H1 (cell line): ENCODE measurements around the gene PPP3R2. TPM values are rescaled to one million over a fixed set of nuclear protein-coding genes. Genes with fewer than 3 reads are reported as not detected.

ENCODE experiments used
- CTCF ChIA-PET: fragments of 300-600 bp; sonication (Branson Sonifier 250); formaldehyde crosslinking; loops from one replicate; lab custom pipeline; 2021; ENCODE audit not compliant: partially characterized antibody; lab: Charles Lee
- POLR2A ChIA-PET: fragments of 300-600 bp; sonication (Branson Sonifier 250); formaldehyde crosslinking; loops from one replicate; lab custom pipeline; 2021; ENCODE audit warnings: inconsistent platforms; ENCODE audit not compliant: partially characterized antibody; lab: Charles Lee
- DNase-seq, 2 experiments: peaks; one replicate each; pipeline versions ENCODE4 v3.0.0 to v3.0.0-alpha.2; 2010 to 2022; ENCODE audit warnings: low spot score in 2 of 2, low read depth in 1 of 2, mixed read lengths in 1 of 2
- FAIRE-seq: peaks from 2 replicates; lab custom pipeline; 2011; peaks lifted over from hg19 to GRCh38; lab: Jason Lieb, UNC
- H2AFZ ChIP-seq: 2 replicates; pipeline ENCODE4 v1.8.1; 2012; ENCODE audit warnings: low read length, inconsistent platforms
- H2AK5ac ChIP-seq: 2 replicates; pipeline ENCODE4 v1.6.1; 2013; ENCODE audit warnings: low read depth, low read length
- H2BK120ac ChIP-seq: replicated peaks from 2 replicates; pipeline ENCODE3; 2013; ENCODE audit warnings: low read depth, low read length, inconsistent platforms
- H2BK12ac ChIP-seq: 2 replicates; pipeline ENCODE4 v1.6.1; 2013; ENCODE audit warnings: low read depth, low read length
- H2BK15ac ChIP-seq: 2 replicates; pipeline ENCODE4 v1.6.1; 2013; ENCODE audit warnings: low read length
- H2BK20ac ChIP-seq: 2 replicates; pipeline ENCODE4 v1.6.1; 2013; ENCODE audit warnings: low read length
- H2BK5ac ChIP-seq: 2 replicates; pipeline ENCODE4 v1.6.1; 2013; ENCODE audit warnings: low read depth, low read length
- H3K14ac ChIP-seq: 2 replicates; pipeline ENCODE4 v1.6.1; 2013; ENCODE audit warnings: inconsistent platforms; ENCODE audit not compliant: insufficient read length
- H3K18ac ChIP-seq: 2 replicates; pipeline ENCODE4 v1.6.1; 2013; ENCODE audit warnings: low read length; ENCODE audit errors: extremely low read depth
- H3K23ac ChIP-seq: 2 replicates; pipeline ENCODE4 v1.6.1; 2013; ENCODE audit warnings: inconsistent platforms; ENCODE audit not compliant: insufficient read length
- H3K23me2 ChIP-seq: 2 replicates; pipeline ENCODE4 v1.6.1; 2013; ENCODE audit warnings: low read depth, low read length
- H3K27ac ChIP-seq: 2 replicates; pipeline ENCODE4 v1.6.1; 2011; ENCODE audit warnings: low read depth, low read length, inconsistent platforms
- H3K27me3 ChIP-seq, 4 experiments: replicated peaks in 1 of 4; 1 replicate in 1 of 4; 2 replicates in 3 of 4; pipeline versions ENCODE4 v1.6.1 to v1.8.1; 2011 to 2013; ENCODE audit warnings: low read length in 3 of 4, mild to moderate bottlenecking in 3 of 4, inconsistent platforms in 2 of 4, mixed read lengths in 2 of 4, moderate library complexity in 1 of 4; ENCODE audit not compliant: control insufficient read depth in 3 of 4, insufficient read depth in 3 of 4; ENCODE audit errors: extremely low read depth in 1 of 4
- H3K36me3 ChIP-seq, 4 experiments: 2 replicates each; pipeline versions ENCODE4 v1.6.1 to v1.8.1; 2011 to 2013; ENCODE audit warnings: mild to moderate bottlenecking in 4 of 4, low read length in 3 of 4, moderate library complexity in 2 of 4, control low read depth in 1 of 4, inconsistent platforms in 1 of 4; ENCODE audit not compliant: insufficient read depth in 4 of 4, control insufficient read depth in 2 of 4
- H3K4ac ChIP-seq: replicated peaks from 2 replicates; pipeline ENCODE3; 2013; ENCODE audit warnings: low read length, low read depth, mixed read lengths, inconsistent platforms; ENCODE audit not compliant: insufficient read length
- H3K4me1 ChIP-seq, 4 experiments: replicated peaks in 1 of 4; 1 replicate in 1 of 4; 2 replicates in 3 of 4; pipeline versions ENCODE4 v1.6.1 to v1.8.1; 2011 to 2013; ENCODE audit warnings: low read length in 3 of 4, inconsistent platforms in 2 of 4, mixed read lengths in 1 of 4; ENCODE audit not compliant: insufficient read depth in 4 of 4, control insufficient read depth in 3 of 4
- H3K4me2 ChIP-seq, 2 experiments: 2 replicates each; pipeline versions ENCODE4 v1.6.1 to v1.8.1; 2011 to 2013; ENCODE audit warnings: low read depth in 2 of 2, low read length in 2 of 2, control low read depth in 1 of 2, inconsistent platforms in 1 of 2, mild to moderate bottlenecking in 1 of 2; ENCODE audit not compliant: insufficient read depth in 1 of 2
- H3K4me3 ChIP-seq, 4 experiments: fragments of 200-600, 300-600 bp in 1 of 4; sonication (generic), shearing (Covaris generic), sonication (Bioruptor Twin) in 1 of 4; 2 replicates each; pipeline versions ENCODE4 v1.5.1 to v1.8.1; 2011 to 2016; ENCODE audit warnings: low read length in 4 of 4, low read depth in 3 of 4, control low read depth in 2 of 4, inconsistent platforms in 2 of 4, mild to moderate bottlenecking in 2 of 4, mixed read lengths in 1 of 4, moderate library complexity in 1 of 4; ENCODE audit not compliant: insufficient read depth in 2 of 4; ENCODE audit errors: extremely low read depth in 1 of 4
- H3K56ac ChIP-seq: replicated peaks from 2 replicates; pipeline ENCODE3; 2013; ENCODE audit warnings: low read depth, mild to moderate bottlenecking, mixed read lengths, low read length, inconsistent platforms; ENCODE audit not compliant: insufficient read length
- H3K79me1 ChIP-seq: 2 replicates; pipeline ENCODE4 v1.6.1; 2013; ENCODE audit warnings: low read depth, low read length, control low read depth
- H3K79me2 ChIP-seq, 2 experiments: 2 replicates each; pipeline versions ENCODE4 v1.6.1 to v1.8.1; 2012 to 2013; ENCODE audit warnings: low read length in 2 of 2, mild to moderate bottlenecking in 2 of 2, inconsistent platforms in 1 of 2; ENCODE audit not compliant: insufficient read depth in 2 of 2, control insufficient read depth in 1 of 2
- H3K9ac ChIP-seq, 4 experiments: replicated peaks in 1 of 4; 1 replicate in 1 of 4; 2 replicates in 3 of 4; pipeline versions ENCODE4 v1.6.1 to v1.8.1; 2011 to 2013; ENCODE audit warnings: low read depth in 3 of 4, low read length in 3 of 4, control low read depth in 2 of 4, mild to moderate bottlenecking in 2 of 4, moderate library complexity in 2 of 4, inconsistent platforms in 1 of 4; ENCODE audit errors: extremely low read depth in 1 of 4
- H3K9me3 ChIP-seq, 2 experiments: 2 replicates each; pipeline versions ENCODE4 v1.6.1 to v1.8.1; 2012 to 2013; ENCODE audit warnings: mild to moderate bottlenecking in 2 of 2, moderate library complexity in 2 of 2, control low read depth in 1 of 2, inconsistent platforms in 1 of 2, low read depth in 1 of 2, low read length in 1 of 2, mixed read lengths in 1 of 2; ENCODE audit not compliant: insufficient read depth in 2 of 2
- H4K20me1 ChIP-seq, 2 experiments: replicated peaks in 1 of 2; 2 replicates each; pipeline versions ENCODE3 to v1.8.1; 2011 to 2013; ENCODE audit warnings: inconsistent platforms in 2 of 2, low read length in 2 of 2, mild to moderate bottlenecking in 1 of 2; ENCODE audit not compliant: insufficient read depth in 2 of 2, control insufficient read depth in 1 of 2
- H4K5ac ChIP-seq: 2 replicates; pipeline ENCODE4 v1.6.1; 2013; ENCODE audit warnings: low read length, low read depth, mixed read lengths, inconsistent platforms; ENCODE audit not compliant: insufficient read length
- H4K8ac ChIP-seq: 2 replicates; pipeline ENCODE4 v1.8.0; 2013; ENCODE audit warnings: mild to moderate bottlenecking, moderate library complexity, low read length, inconsistent platforms; ENCODE audit not compliant: insufficient read depth; ENCODE audit errors: extremely low read depth
- H4K91ac ChIP-seq: replicated peaks from 2 replicates; pipeline ENCODE3; 2013; ENCODE audit warnings: low read length, mixed read lengths, inconsistent platforms; ENCODE audit not compliant: insufficient read length
- CHD1 ChIP-seq: IDR thresholded peaks from 2 replicates; pipeline ENCODE4 v1.6.1; 2012; ENCODE audit warnings: low read depth, low read length, improper control_type of control experiment
- EP300 ChIP-seq, 2 experiments: IDR thresholded peaks; 1 replicate in 1 of 2; 2 replicates in 1 of 2; pipeline ENCODE4 v1.6.1; 2011 to 2012; ENCODE audit warnings: low read depth in 2 of 2, low read length in 2 of 2, mild to moderate bottlenecking in 2 of 2, borderline replicate concordance in 1 of 2, inconsistent platforms in 1 of 2, moderate library complexity in 1 of 2
- FOSL1 ChIP-seq: IDR thresholded peaks from 2 replicates; pipeline ENCODE4 v1.6.1; 2011; ENCODE audit warnings: mild to moderate bottlenecking, low read depth, low read length, moderate library complexity; ENCODE audit not compliant: insufficient read depth
- KDM1A ChIP-seq: fragments of 200-600, 300-600 bp; sonication (generic); IDR thresholded peaks from 2 replicates; pipeline ENCODE4 v1.7.1; 2016; ENCODE audit warnings: mild to moderate bottlenecking, low read length, borderline replicate concordance
- NANOG ChIP-seq: IDR thresholded peaks from 2 replicates; pipeline ENCODE4 v1.6.1; 2011; ENCODE audit warnings: low read length, low read depth, mild to moderate bottlenecking, inconsistent platforms; ENCODE audit not compliant: insufficient read depth, poor library complexity, severe bottlenecking
- POLR2A ChIP-seq, 2 experiments: IDR thresholded peaks; 1 replicate in 1 of 2; 2 replicates in 1 of 2; pipeline ENCODE4 v1.6.1; 2011; ENCODE audit warnings: low read depth in 2 of 2, low read length in 2 of 2, mild to moderate bottlenecking in 2 of 2; ENCODE audit errors: control extremely low read depth in 1 of 2
- TBP ChIP-seq: IDR thresholded peaks from 2 replicates; pipeline ENCODE4 v1.6.1; 2011; ENCODE audit warnings: low read depth, low read length, improper control_type of control experiment
- WGBS, 2 experiments: shearing (Covaris generic) in 1 of 2; methylation state at CpG; one replicate each; pipeline versions ENCODE4 v1.1.6 to v1.1.7; 2013 to 2015; ENCODE audit warnings: low lambda C conversion rate in 2 of 2, mixed read lengths in 2 of 2, inconsistent platforms in 1 of 2, low coverage in 1 of 2, missing lambda C conversion rate in 1 of 2; ENCODE audit not compliant: insufficient replicate concordance in 2 of 2, insufficient coverage in 1 of 2, insufficient read length in 1 of 2; ENCODE audit errors: extremely low coverage in 1 of 2, missing lambda C conversion rate in 1 of 2; 5-methylcytosine and 5-hydroxymethylcytosine counted together
- polyA plus RNA-seq, 7 experiments: library from polyadenylated mRNA; depleted of rRNA in 3 of 7; stranded (reverse) in 5 of 7; unstranded in 2 of 7; fragments of >200 nt in 5 of 7; fragments of 200-250 nt in 2 of 7; gene quantifications; 1 replicate in 5 of 7; 2 replicates in 1 of 7; 4 replicates in 1 of 7; pipeline versions ENCODE4 v1.2.1 to v1.2.3, GENCODE V29; 2011 to 2013; ENCODE audit warnings: missing spikeins in 2 of 7, mixed read lengths in 2 of 7
- total RNA-seq: library from RNA; stranded (reverse); fragmentation: NEBNext Ultra II Directional; extraction: Animal tissue kit (Norgen Biotek cat#: 25700); gene quantifications from 2 replicates; pipeline ENCODE4 v1.2.1, GENCODE V29; 2021
- TF ChIP-seq, protein P1 (sequence below), 3 experiments: IDR thresholded peaks; 1 replicate in 2 of 3; 2 replicates in 1 of 3; pipeline versions ENCODE4 v1.5.1 to v1.6.1; 2011; ENCODE audit warnings: low read length in 3 of 3, mild to moderate bottlenecking in 3 of 3, inconsistent platforms in 2 of 3, low read depth in 1 of 3, moderate library complexity in 1 of 3; ENCODE audit not compliant: insufficient read depth in 1 of 3; ENCODE audit errors: control extremely low read depth in 1 of 3
- TF ChIP-seq, protein P2 (sequence below): IDR thresholded peaks from 2 replicates; pipeline ENCODE4 v1.6.1; 2012; ENCODE audit warnings: inconsistent platforms

PPP3R2 gene
- total and polyA plus RNA-seq, 2 of the 8 experiments (the other 6 are each of a cell fraction or from before 2014, with no cell fraction given): not detected

DNA sequence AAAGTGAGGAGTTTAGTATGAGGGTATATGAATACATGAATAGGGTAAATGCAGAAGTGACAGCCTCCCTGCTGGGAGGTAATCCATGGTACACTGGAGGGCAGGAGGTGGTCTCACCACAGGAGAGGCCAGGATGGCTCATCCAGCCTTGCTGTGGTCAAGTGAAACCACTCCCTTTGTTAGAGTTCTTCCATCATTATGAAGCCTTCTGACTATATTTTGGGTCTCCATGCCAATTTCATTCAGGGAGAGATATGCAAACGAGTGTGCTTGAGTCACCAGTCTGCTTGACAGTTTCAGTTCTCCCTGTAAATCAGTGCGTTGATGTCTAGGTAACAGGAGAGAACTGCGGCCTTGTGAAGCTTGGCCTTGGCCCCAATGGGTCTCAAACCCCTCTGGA lies 16.4 kb downstream of the PPP3R2 start:
- Histone ChIP-seq H4K91ac (no peak overlapping the region), H3K36me3 (no peaks in the 10 kb centered on the region)

More for the DNA sequence above, 16.4 kb downstream of the PPP3R2 start:
- H4K8ac ChIP-seq: no peak overlapping the region
- POLR2A ChIA-PET: no interaction called here
- no peaks in the 10 kb centered on the region for H3K79me2 ChIP-seq
- H3K4ac ChIP-seq: no peak overlapping the region
- no peaks in the 10 kb centered on the region for H3K23me2 ChIP-seq
- H2BK15ac ChIP-seq: no peak overlapping the region
- H3K9ac ChIP-seq: no peak overlapping the region
- H3K9me3 ChIP-seq: no peaks in the 10 kb centered on the region
- CTCF ChIA-PET: no interaction called here
- FAIRE-seq (no peak), DNase-seq (no peak)
- no peak overlapping the region for H3K27ac ChIP-seq
- no peak overlapping the region for H2BK120ac ChIP-seq
- no peak overlapping the region for H3K56ac ChIP-seq
- no peak overlapping the region for H3K14ac ChIP-seq
- no peak overlapping the region for H3K23ac ChIP-seq
- no peak overlapping the region for H2BK12ac ChIP-seq
- H4K20me1 ChIP-seq: no peaks in the 10 kb centered on the region
- no peak overlapping the region for H2BK20ac ChIP-seq
- no peak overlapping the region; a peak in 1 of 4 replicates for H3K4me2 ChIP-seq
- no peaks in the 10 kb centered on the region for H3K27me3 ChIP-seq
- no peaks in the 10 kb centered on the region for H3K79me1 ChIP-seq
- H4K5ac ChIP-seq: no peak overlapping the region
- 86% methylated on average over 3 of the region's 3 CpGs; no CpG with 5 or more reads in 1 of the 2 experiments for WGBS, 2 experiments
- H2AFZ ChIP-seq: no peak overlapping the region
- no peak for TF ChIP-seq EP300 (IDR thresholded peaks at IDR 0.05; ENCODE audit: borderline replicate concordance in 1 of 2, low read depth in 2 of 2, low read length in 2 of 2)
- TF ChIP-seq, protein P1, sequence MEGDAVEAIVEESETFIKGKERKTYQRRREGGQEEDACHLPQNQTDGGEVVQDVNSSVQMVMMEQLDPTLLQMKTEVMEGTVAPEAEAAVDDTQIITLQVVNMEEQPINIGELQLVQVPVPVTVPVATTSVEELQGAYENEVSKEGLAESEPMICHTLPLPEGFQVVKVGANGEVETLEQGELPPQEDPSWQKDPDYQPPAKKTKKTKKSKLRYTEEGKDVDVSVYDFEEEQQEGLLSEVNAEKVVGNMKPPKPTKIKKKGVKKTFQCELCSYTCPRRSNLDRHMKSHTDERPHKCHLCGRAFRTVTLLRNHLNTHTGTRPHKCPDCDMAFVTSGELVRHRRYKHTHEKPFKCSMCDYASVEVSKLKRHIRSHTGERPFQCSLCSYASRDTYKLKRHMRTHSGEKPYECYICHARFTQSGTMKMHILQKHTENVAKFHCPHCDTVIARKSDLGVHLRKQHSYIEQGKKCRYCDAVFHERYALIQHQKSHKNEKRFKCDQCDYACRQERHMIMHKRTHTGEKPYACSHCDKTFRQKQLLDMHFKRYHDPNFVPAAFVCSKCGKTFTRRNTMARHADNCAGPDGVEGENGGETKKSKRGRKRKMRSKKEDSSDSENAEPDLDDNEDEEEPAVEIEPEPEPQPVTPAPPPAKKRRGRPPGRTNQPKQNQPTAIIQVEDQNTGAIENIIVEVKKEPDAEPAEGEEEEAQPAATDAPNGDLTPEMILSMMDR (IDR thresholded peaks at IDR 0.05; ENCODE audit: control extremely low read depth in 1 of 3, insufficient read depth in 1 of 3, low read depth in 1 of 3, low read length in 3 of 3): no peak
- no peak for TF ChIP-seq NANOG
- TF ChIP-seq KDM1A: no peak
- no peak for TF ChIP-seq FOSL1
- TF ChIP-seq POLR2A (IDR thresholded peaks at IDR 0.05; ENCODE audit: control extremely low read depth in 1 of 2, low read depth in 2 of 2, low read length in 2 of 2): no peak
- no peak for TF ChIP-seq TBP
- TF ChIP-seq, protein P2, sequence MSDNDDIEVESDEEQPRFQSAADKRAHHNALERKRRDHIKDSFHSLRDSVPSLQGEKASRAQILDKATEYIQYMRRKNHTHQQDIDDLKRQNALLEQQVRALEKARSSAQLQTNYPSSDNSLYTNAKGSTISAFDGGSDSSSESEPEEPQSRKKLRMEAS: no peak
- no peak for TF ChIP-seq CHD1
- H3K4me3 ChIP-seq: no peak overlapping the region
- no peak overlapping the region for H3K18ac ChIP-seq
- no peak overlapping the region for H2BK5ac ChIP-seq
- no peak overlapping the region for H2AK5ac ChIP-seq
- H3K4me1 ChIP-seq: peaks cover 0 to 3% (median 1%) of the 10 kb centered on the region in 4 experiments; a peak in 2 of 7 replicates
